GM12874 (cell line): ENCODE results near the gene WASF2.

Experiments used
- CTCF ChIP-seq: IDR thresholded peaks from 2 replicates; pipeline ENCODE4 v1.5.1; 2011; ENCODE audit warnings: low read depth, mild to moderate bottlenecking, control low read depth, low read length, moderate library complexity; ENCODE audit not compliant: insufficient read depth

WASF2 gene

GRCh38 chr1:27519331-27520258, 29.6 kb upstream of the WASF2 start:
- no peak for TF ChIP-seq CTCF

- no peak for TF ChIP-seq CTCF
Observed at GRCh38 chr1:27518808-27519207, 28.8 kb upstream of the WASF2 start.

- no peak for TF ChIP-seq CTCF
Observed at GRCh38 chr1:27517907-27518718, 28.1 kb upstream of the WASF2 start.

- no peak for TF ChIP-seq CTCF
Observed at GRCh38 chr1:27517301-27517700, 27.3 kb upstream of the WASF2 start.

GRCh38 chr1:27515626-27516025, 25.7 kb upstream of the WASF2 start:
- TF ChIP-seq CTCF: no peak

GRCh38 chr1:27513958-27514357, 24.0 kb upstream of the WASF2 start:
- no peak for TF ChIP-seq CTCF

- TF ChIP-seq CTCF: no peak
Observed at GRCh38 chr1:27513528-27513927, 23.6 kb upstream of the WASF2 start.
